ENCODE results near the gene TRUB2. TPM values are rescaled to one million over a fixed set of nuclear protein-coding genes. Genes with fewer than 3 reads are reported as not detected.
A peak's percentile ranks its signal among the peaks of the same experiment; 100 is the strongest.

Gene TRUB2
- total RNA-seq, 1 experiment from 2014 or later: 28.2 TPM

DNA sequence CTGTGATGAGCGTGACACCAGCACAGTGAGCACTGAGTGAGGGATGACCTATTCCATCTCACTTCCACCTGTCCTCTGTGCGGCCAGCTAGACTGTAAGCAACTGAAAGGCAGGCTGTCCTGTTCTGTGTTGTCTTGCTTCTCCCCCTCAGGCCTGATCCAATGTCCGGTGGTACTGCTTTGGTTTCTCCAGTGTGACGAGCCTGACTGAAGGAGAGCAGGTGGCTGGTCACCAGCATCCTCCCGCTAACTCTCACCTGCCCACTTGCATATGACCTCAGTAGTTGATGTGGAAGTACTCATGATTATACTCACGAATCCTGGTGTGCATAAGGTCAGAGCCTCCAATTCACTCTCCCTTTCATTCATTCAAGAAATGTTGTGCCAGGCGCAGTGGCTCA lies 15.7 kb upstream of the TRUB2 start:
- H3K79me2 ChIP-seq (ENCODE audit: low read length): peaks cover 6% of the 10 kb centered on the region
- no peaks in the 10 kb centered on the region for H3K27me3 ChIP-seq (ENCODE audit: low read length)
- DNase-seq: no peak
- H3K27ac ChIP-seq (ENCODE audit: low read length): no peak overlapping the region
- no peak overlapping the region for H3K9ac ChIP-seq (ENCODE audit: low read length)
- no peak overlapping the region for H3K4me3 ChIP-seq (ENCODE audit: low read length)
- no peaks in the 10 kb centered on the region for H4K20me1 ChIP-seq (ENCODE audit: insufficient read depth, low read depth, low read length)
- H3K4me2 ChIP-seq (ENCODE audit: low read depth, low read length, poor library complexity, severe bottlenecking): no peak overlapping the region
- H3K9me2 ChIP-seq (replicated peaks; ENCODE audit: insufficient read depth, low read length): no peaks in the 10 kb centered on the region
- H3K4me1 ChIP-seq (ENCODE audit: low read length): peaks cover 24% of the 10 kb centered on the region
- H3K9me3 ChIP-seq (ENCODE audit: low read length): no peaks in the 10 kb centered on the region
- no peak overlapping the region for H2AFZ ChIP-seq (ENCODE audit: low read length)
- peaks cover 3% of the 10 kb centered on the region; the same call in 1 of the 2 replicates for H3K36me3 ChIP-seq (ENCODE audit: insufficient read depth, low read length)

DNA sequence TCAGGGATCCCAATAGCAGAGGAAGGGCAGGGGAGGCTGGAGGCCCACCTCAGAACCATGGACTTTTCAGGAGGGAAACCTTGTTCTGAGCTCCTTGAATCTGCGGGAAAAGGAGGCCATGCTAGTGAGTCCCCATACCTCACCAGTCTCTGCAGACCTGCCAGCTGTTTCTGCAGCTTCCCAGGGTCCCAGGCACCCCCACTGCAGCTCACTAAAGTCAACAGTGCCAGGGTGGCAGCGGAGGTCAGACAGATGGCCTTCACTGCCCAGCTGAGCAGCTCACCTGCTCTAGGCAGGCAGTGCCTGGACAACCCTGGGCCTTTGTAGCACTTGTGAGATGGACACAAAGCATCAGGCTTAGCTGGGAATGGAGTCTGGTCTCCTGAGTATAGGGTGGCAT lies 13.7 kb upstream of the TRUB2 start:
- Histone ChIP-seq H3K27ac (ENCODE audit: low read length) (no peak overlapping the region), H3K9ac (ENCODE audit: low read length) (no peak overlapping the region), H3K4me1 (ENCODE audit: low read length) (peaks cover 28% of the 10 kb centered on the region), H2AFZ (ENCODE audit: low read length) (no peak overlapping the region), H3K9me2 (replicated peaks; ENCODE audit: insufficient read depth, low read length) (no peaks in the 10 kb centered on the region), H3K79me2 (ENCODE audit: low read length) (peaks cover 2% of the 10 kb centered on the region; the same call in 1 of the 2 replicates), H3K9me3 (ENCODE audit: low read length) (no peaks in the 10 kb centered on the region), H3K27me3 (ENCODE audit: low read length) (no peaks in the 10 kb centered on the region), H3K4me3 (ENCODE audit: low read length) (no peak overlapping the region), H4K20me1 (ENCODE audit: insufficient read depth, low read depth, low read length) (no peaks in the 10 kb centered on the region), H3K36me3 (ENCODE audit: insufficient read depth, low read length) (no peaks in the 10 kb centered on the region), H3K4me2 (ENCODE audit: low read depth, low read length, poor library complexity, severe bottlenecking) (no peak overlapping the region)
- no peak for DNase-seq

DNA sequence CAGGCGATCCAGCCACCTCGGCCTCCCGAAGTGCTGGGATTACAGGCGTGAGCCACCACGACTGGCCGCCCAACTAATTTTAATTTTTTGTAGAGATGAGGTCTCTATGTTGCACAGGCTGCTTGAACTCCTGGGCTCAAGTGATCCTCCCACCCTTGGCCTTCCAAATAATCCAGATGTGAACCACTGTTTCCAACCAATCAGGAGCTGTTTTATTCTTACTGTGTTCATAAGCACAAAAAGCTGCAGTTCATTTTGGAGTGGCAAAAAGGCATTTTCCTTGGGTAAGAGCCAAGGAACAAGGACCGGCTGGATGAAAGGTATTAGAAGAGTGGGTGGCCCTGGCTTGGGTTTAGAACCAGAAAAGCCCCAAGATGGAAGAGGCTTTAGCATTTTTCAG lies 12.9 kb upstream of the TRUB2 start:
- H2AFZ ChIP-seq (ENCODE audit: low read length): no peak overlapping the region
- H3K9me2 ChIP-seq (replicated peaks; ENCODE audit: insufficient read depth, low read length): no peaks in the 10 kb centered on the region
- H3K9ac ChIP-seq (ENCODE audit: low read length): no peak overlapping the region
- no peaks in the 10 kb centered on the region for H3K27me3 ChIP-seq (ENCODE audit: low read length)
- H4K20me1 ChIP-seq (ENCODE audit: insufficient read depth, low read depth, low read length): no peaks in the 10 kb centered on the region
- no peak for DNase-seq
- H3K4me1 ChIP-seq (ENCODE audit: low read length): peaks cover 26% of the 10 kb centered on the region
- no peak overlapping the region for H3K27ac ChIP-seq (ENCODE audit: low read length)
- no peaks in the 10 kb centered on the region for H3K9me3 ChIP-seq (ENCODE audit: low read length)
- H3K79me2 ChIP-seq (ENCODE audit: low read length): no peaks in the 10 kb centered on the region
- no peaks in the 10 kb centered on the region for H3K36me3 ChIP-seq (ENCODE audit: insufficient read depth, low read length)
- no peak overlapping the region for H3K4me2 ChIP-seq (ENCODE audit: low read depth, low read length, poor library complexity, severe bottlenecking)
- no peak overlapping the region for H3K4me3 ChIP-seq (ENCODE audit: low read length)

DNA sequence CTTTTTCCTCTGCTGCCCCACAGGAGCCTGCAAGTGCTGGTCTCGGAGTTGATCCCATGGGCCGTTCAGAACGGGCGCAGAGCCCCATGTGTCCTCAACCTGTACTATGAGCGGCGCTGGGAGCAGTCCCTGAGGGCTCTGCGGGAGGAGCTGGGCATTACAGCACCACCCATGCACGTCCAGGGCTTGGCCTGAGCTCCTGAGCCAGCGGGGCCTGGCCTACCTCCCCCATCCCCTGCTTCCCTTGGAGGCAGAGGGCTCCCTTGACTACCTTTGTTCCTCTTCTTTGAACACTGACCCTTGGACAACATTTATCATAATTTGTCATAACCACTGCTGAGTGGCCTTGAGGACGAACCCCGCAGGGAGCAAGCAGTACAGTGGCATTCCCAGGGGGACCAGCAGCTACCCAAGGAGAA lies 11.2 kb upstream of the TRUB2 start:
- no peaks in the 10 kb centered on the region for H3K9me3 ChIP-seq (ENCODE audit: low read length)
- H3K9me2 ChIP-seq (replicated peaks; ENCODE audit: insufficient read depth, low read length): no peaks in the 10 kb centered on the region
- no peaks in the 10 kb centered on the region for H3K36me3 ChIP-seq (ENCODE audit: insufficient read depth, low read length)
- no peaks in the 10 kb centered on the region for H4K20me1 ChIP-seq (ENCODE audit: insufficient read depth, low read depth, low read length)
- H2AFZ ChIP-seq (ENCODE audit: low read length): no peak overlapping the region
- H3K27me3 ChIP-seq (ENCODE audit: low read length): no peaks in the 10 kb centered on the region
- H3K4me1 ChIP-seq (ENCODE audit: low read length): peaks cover 20% of the 10 kb centered on the region
- H3K4me2 ChIP-seq (ENCODE audit: low read depth, low read length, poor library complexity, severe bottlenecking): peak overlapping the region; percentile 43
- H3K27ac ChIP-seq (ENCODE audit: low read length): no peak overlapping the region; the same call in 1 of the 2 replicates
- no peaks in the 10 kb centered on the region for H3K79me2 ChIP-seq (ENCODE audit: low read length)
- H3K9ac ChIP-seq (ENCODE audit: low read length): no peak overlapping the region
- H3K4me3 ChIP-seq (ENCODE audit: low read length): no peak overlapping the region
- DNase-seq: peak; percentile 58

DNA sequence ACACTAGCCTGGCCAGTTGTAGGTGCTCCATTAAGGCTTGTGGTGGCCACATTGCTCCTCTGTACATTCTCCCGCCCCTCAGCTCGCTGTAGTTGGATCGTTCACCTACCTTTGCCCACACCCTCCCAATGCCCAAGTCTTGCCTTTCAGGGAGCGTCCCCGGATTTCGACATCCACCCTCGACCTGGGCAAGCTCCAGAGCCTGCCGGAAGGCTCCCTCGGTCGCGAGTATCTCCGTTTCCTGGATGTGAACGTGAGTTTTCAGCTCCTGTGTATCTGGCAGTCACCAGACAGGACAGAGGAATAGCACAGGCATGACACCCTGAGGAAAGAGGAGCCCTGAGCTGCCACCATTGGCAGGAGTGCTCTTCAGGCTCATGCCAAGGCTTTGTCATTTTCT lies 3.4 kb upstream of the TRUB2 start:
- Histone ChIP-seq H3K27me3 (ENCODE audit: low read length) (no peaks in the 10 kb centered on the region), H4K20me1 (ENCODE audit: insufficient read depth, low read depth, low read length) (no peaks in the 10 kb centered on the region), H2AFZ (ENCODE audit: low read length) (no peak overlapping the region), H3K9me2 (replicated peaks; ENCODE audit: insufficient read depth, low read length) (no peaks in the 10 kb centered on the region), H3K36me3 (ENCODE audit: insufficient read depth, low read length) (peaks cover 2% of the 10 kb centered on the region; the same call in 1 of the 2 replicates), H3K79me2 (ENCODE audit: low read length) (peaks cover 43% of the 10 kb centered on the region), H3K9ac (ENCODE audit: low read length) (no peak overlapping the region), H3K4me2 (ENCODE audit: low read depth, low read length, poor library complexity, severe bottlenecking) (no peak overlapping the region), H3K4me3 (ENCODE audit: low read length) (no peak overlapping the region), H3K4me1 (ENCODE audit: low read length) (peaks cover 21% of the 10 kb centered on the region), H3K27ac (ENCODE audit: low read length) (no peak overlapping the region), H3K9me3 (ENCODE audit: low read length) (no peaks in the 10 kb centered on the region)
- DNase-seq: no peak

DNA sequence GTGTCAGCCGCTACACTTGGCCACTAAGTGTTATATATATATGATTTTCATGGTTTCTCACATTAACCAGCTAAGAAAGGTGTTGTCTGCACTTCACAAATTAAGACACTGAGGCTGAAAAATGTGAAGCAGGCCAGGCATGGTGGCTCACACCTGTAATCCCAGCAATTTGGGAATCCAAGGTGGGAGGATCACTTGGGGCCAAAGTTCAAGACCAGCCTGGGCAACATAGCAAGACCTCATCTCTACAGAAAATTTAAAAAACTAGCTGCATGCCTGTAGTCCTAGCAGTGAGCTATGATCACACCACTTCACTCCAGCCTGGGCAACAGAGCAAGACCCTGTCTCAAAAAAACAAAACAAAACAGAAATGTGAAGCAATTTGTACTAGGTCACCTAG lies 2.2 kb upstream of the TRUB2 start:
- no peak overlapping the region for H2AFZ ChIP-seq (ENCODE audit: low read length)
- peaks cover 43% of the 10 kb centered on the region for H3K79me2 ChIP-seq (ENCODE audit: low read length)
- peaks cover 2% of the 10 kb centered on the region; the same call in 1 of the 2 replicates for H3K36me3 ChIP-seq (ENCODE audit: insufficient read depth, low read length)
- no peaks in the 10 kb centered on the region for H3K9me2 ChIP-seq (replicated peaks; ENCODE audit: insufficient read depth, low read length)
- H3K4me2 ChIP-seq (ENCODE audit: low read depth, low read length, poor library complexity, severe bottlenecking): peak overlapping the region; percentile 92
- H3K9me3 ChIP-seq (ENCODE audit: low read length): no peaks in the 10 kb centered on the region
- H3K27me3 ChIP-seq (ENCODE audit: low read length): no peaks in the 10 kb centered on the region
- no peaks in the 10 kb centered on the region for H4K20me1 ChIP-seq (ENCODE audit: insufficient read depth, low read depth, low read length)
- DNase-seq: no peak
- H3K4me1 ChIP-seq (ENCODE audit: low read length): peaks cover 21% of the 10 kb centered on the region
- peak overlapping the region; percentile 85 for H3K4me3 ChIP-seq (ENCODE audit: low read length)
- peak overlapping the region; percentile 88 for H3K9ac ChIP-seq (ENCODE audit: low read length)
- H3K27ac ChIP-seq (ENCODE audit: low read length): no peak overlapping the region

DNA sequence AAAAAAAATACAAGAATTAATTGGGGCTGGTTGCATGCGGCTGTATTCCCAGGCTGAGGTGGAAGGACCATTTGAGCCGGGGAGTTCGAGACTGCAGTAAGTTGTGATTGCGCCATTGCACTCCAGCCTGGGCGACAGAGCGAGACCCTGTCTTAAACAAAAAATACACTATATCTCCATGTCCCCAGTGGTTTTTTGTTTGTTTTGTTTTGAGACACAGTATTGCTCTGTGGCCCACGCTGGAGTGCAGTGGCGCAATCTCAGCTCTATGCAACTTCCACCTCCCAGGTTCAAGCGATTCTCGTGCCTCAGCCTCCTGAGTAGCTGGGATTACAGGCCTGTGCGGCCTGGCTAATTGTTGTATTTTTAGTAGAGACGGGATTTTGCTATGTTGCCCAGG lies 1.5 kb upstream of the TRUB2 start:
- Histone ChIP-seq H3K36me3 (ENCODE audit: insufficient read depth, low read length) (peaks cover 2% of the 10 kb centered on the region; the same call in 1 of the 2 replicates), H3K4me2 (ENCODE audit: low read depth, low read length, poor library complexity, severe bottlenecking) (peak overlapping the region; percentile 92), H3K9me3 (ENCODE audit: low read length) (no peaks in the 10 kb centered on the region), H3K79me2 (ENCODE audit: low read length) (peaks cover 43% of the 10 kb centered on the region), H3K9me2 (replicated peaks; ENCODE audit: insufficient read depth, low read length) (no peaks in the 10 kb centered on the region), H3K4me3 (ENCODE audit: low read length) (peak overlapping the region; percentile 85), H3K4me1 (ENCODE audit: low read length) (peaks cover 21% of the 10 kb centered on the region), H3K9ac (ENCODE audit: low read length) (peak overlapping the region; percentile 88), H3K27ac (ENCODE audit: low read length) (no peak overlapping the region), H2AFZ (ENCODE audit: low read length) (no peak overlapping the region), H4K20me1 (ENCODE audit: insufficient read depth, low read depth, low read length) (no peaks in the 10 kb centered on the region), H3K27me3 (ENCODE audit: low read length) (no peaks in the 10 kb centered on the region)
- DNase-seq: no peak

DNA sequence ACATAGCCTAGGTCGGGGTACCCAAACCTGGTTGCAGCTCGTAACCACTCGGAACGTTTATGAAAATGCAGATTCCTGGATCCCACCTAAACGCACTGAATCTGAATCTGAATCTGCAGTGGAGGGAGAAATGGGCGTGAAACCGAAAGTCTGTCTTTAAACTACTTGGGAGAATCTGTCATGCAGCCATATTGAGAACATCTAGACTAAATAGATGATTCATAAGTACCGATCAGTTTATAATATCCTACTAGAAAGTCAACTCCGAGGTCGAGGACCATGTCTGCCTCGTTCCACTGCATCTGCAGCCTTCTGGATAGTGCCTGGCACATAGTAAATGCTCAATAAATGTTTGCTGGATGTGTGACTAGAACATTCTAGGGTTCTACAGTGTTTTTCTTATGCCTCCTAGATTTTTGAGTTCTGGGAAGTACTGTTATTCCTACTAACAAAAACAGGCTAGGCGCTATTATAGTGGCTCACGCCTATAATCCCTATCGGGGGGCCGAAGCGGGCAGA lies 1.0 kb upstream of the TRUB2 start:
- peak overlapping the region; percentile 92 for H3K4me2 ChIP-seq (ENCODE audit: low read depth, low read length, poor library complexity, severe bottlenecking)
- no peaks in the 10 kb centered on the region for H3K27me3 ChIP-seq (ENCODE audit: low read length)
- H3K9me2 ChIP-seq (replicated peaks; ENCODE audit: insufficient read depth, low read length): no peaks in the 10 kb centered on the region
- H3K9me3 ChIP-seq (ENCODE audit: low read length): no peaks in the 10 kb centered on the region
- H4K20me1 ChIP-seq (ENCODE audit: insufficient read depth, low read depth, low read length): no peaks in the 10 kb centered on the region
- H2AFZ ChIP-seq (ENCODE audit: low read length): peak overlapping the region; percentile 94
- H3K9ac ChIP-seq (ENCODE audit: low read length): peak overlapping the region; percentile 88
- peaks cover 21% of the 10 kb centered on the region for H3K4me1 ChIP-seq (ENCODE audit: low read length)
- no peak for DNase-seq
- H3K4me3 ChIP-seq (ENCODE audit: low read length): peak overlapping the region; percentile 85
- H3K27ac ChIP-seq (ENCODE audit: low read length): peak overlapping the region; percentile 85
- peaks cover 2% of the 10 kb centered on the region; the same call in 1 of the 2 replicates for H3K36me3 ChIP-seq (ENCODE audit: insufficient read depth, low read length)
- H3K79me2 ChIP-seq (ENCODE audit: low read length): peaks cover 43% of the 10 kb centered on the region
